ENCODE measurements around the gene ABCA10. TPM values are rescaled to one million over a fixed set of nuclear protein-coding genes. Genes with fewer than 3 reads are reported as not detected.

ABCA10 gene
- total and polyA plus RNA-seq, 2 of the 13 experiments (the other 11 are each of a cell fraction or from before 2014, with no cell fraction given) = 0.02 to 0.08 TPM

DNA sequence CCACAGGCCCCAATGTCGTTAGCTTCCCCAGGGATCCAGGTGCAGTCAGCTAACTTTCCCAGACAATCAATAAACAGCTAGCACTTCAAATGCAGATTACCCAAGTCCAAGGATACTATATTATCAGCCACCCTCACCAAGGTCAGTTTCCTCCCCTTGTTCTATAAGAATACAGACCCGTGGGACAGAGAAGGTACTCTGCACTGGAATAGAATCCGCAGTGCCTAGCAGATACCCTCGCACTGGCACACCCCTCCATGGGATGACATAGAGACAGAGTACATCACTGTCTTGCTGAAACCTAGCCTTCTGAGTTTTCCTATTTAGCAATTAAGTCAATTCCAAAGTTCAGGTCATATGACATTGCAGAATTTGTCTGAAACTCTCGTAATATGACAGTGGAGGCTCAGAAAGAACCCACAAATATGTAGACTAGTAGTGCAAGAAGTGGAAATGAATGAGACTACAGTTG is 40.0 kb upstream of the ABCA10 start (continued):
- TF ChIP-seq ARID5B (CRISPR knock-in tag; IDR thresholded peaks at IDR 0.05) (peak; percentile 90), ZFP82 (CRISPR knock-in tag; IDR thresholded peaks at IDR 0.05; ENCODE audit: borderline replicate concordance) (no peak), ZNF292 (CRISPR knock-in tag; IDR thresholded peaks at IDR 0.05; ENCODE audit: borderline replicate concordance, low read depth) (peak; percentile 58; the same call in 1 of the 2 replicates), ETV5 (CRISPR knock-in tag; IDR thresholded peaks at IDR 0.05; ENCODE audit: borderline replicate concordance) (no peak; the same call in 1 of the 2 replicates), ZNF83 (CRISPR knock-in tag; IDR thresholded peaks at IDR 0.05; ENCODE audit: borderline replicate concordance) (no peak), RORA (CRISPR knock-in tag; IDR thresholded peaks at IDR 0.05) (no peak), KDM6A (CRISPR knock-in tag; IDR thresholded peaks at IDR 0.05; ENCODE audit: low read depth) (no peak), ZNF101 (CRISPR knock-in tag; IDR thresholded peaks at IDR 0.05; ENCODE audit: borderline replicate concordance, low read depth) (no peak), SMC3 (IDR thresholded peaks at IDR 0.05; ENCODE audit: low read length) (peak; percentile 40; the same call in 1 of the 2 replicates), NR2C2 (CRISPR knock-in tag; IDR thresholded peaks at IDR 0.05; ENCODE audit: borderline replicate concordance) (peak; percentile 67; the same call in 1 of the 2 replicates), KLF9 (CRISPR knock-in tag; IDR thresholded peaks at IDR 0.05; ENCODE audit: low read depth) (no peak), ZNF713 (CRISPR knock-in tag; IDR thresholded peaks at IDR 0.05) (no peak), NR2F2 (IDR thresholded peaks at IDR 0.05; ENCODE audit: borderline replicate concordance, low read depth) (no peak), DBP (CRISPR knock-in tag; IDR thresholded peaks at IDR 0.05; ENCODE audit: not compliant biosample characterization) (no peak), GLI4 (CRISPR knock-in tag; IDR thresholded peaks at IDR 0.05; ENCODE audit: borderline replicate concordance) (no peak), NBN (conservative IDR thresholded peaks at IDR 0.05) (no peak), HDAC1 (CRISPR knock-in tag; IDR thresholded peaks at IDR 0.05) (peak; percentile 22; the same call in 1 of the 2 replicates), MXI1 (IDR thresholded peaks at IDR 0.05; ENCODE audit: borderline replicate concordance, low read depth, low read length) (no peak), TEF (CRISPR knock-in tag; IDR thresholded peaks at IDR 0.05) (0 out of 2 replicates have a peak, but pooled peaks have one; percentile 17), ZNF740 (CRISPR knock-in tag; IDR thresholded peaks at IDR 0.05) (no peak)
